Endothelial cell (in vitro differentiated cells): Measurements from ENCODE around the gene LIPF. TPM values are rescaled to one million over a fixed set of nuclear protein-coding genes. Genes with fewer than 3 reads are reported as not detected.

Experiments used
- DNase-seq: peaks from one replicate; pipeline ENCODE4 v3.0.0; 2021; ENCODE audit warnings: low spot score
- H3K27ac Mint-ChIP-seq: one replicate; pipeline ENCODE4 v1.8.0; 2021; ENCODE audit warnings: mixed read lengths, inconsistent platforms; ENCODE audit not compliant: unreplicated experiment
- H3K27me3 Mint-ChIP-seq: one replicate; pipeline ENCODE4 v1.8.0; 2021; ENCODE audit warnings: mild to moderate bottlenecking, moderate library complexity, mixed read lengths, inconsistent platforms; ENCODE audit not compliant: unreplicated experiment
- H3K36me3 Mint-ChIP-seq: one replicate; pipeline ENCODE4 v1.8.0; 2021; ENCODE audit warnings: mild to moderate bottlenecking, low read depth, mixed read lengths, inconsistent platforms; ENCODE audit not compliant: unreplicated experiment
- H3K4me1 Mint-ChIP-seq: one replicate; pipeline ENCODE4 v1.8.0; 2021; ENCODE audit warnings: mild to moderate bottlenecking, mixed read lengths, inconsistent platforms; ENCODE audit not compliant: unreplicated experiment
- H3K4me3 Mint-ChIP-seq: one replicate; pipeline ENCODE4 v1.8.0; 2021; ENCODE audit warnings: mild to moderate bottlenecking, mixed read lengths, inconsistent platforms; ENCODE audit not compliant: unreplicated experiment
- H3K9me3 Mint-ChIP-seq: one replicate; pipeline ENCODE4 v1.8.0; 2021; ENCODE audit warnings: mixed read lengths, inconsistent platforms; ENCODE audit not compliant: unreplicated experiment
- total RNA-seq: library from RNA; stranded (reverse); fragmentation: NEBNext Ultra II Directional; extraction: Animal tissue kit (Norgen Biotek cat#: 25700); gene quantifications from one replicate; pipeline ENCODE4 v1.2.1, GENCODE V29; 2021; ENCODE audit not compliant: unreplicated experiment
- TF ChIP-seq, protein P1 (sequence below): fragments of 200-600 bp; sonication (generic); IDR thresholded peaks from one replicate; pipeline ENCODE4 v1.5.0; 2021; ENCODE audit warnings: antibody characterized with exemption; ENCODE audit not compliant: unreplicated experiment

Gene LIPF
- total RNA-seq, 1 donor from 2014 or later: not detected

DNA sequence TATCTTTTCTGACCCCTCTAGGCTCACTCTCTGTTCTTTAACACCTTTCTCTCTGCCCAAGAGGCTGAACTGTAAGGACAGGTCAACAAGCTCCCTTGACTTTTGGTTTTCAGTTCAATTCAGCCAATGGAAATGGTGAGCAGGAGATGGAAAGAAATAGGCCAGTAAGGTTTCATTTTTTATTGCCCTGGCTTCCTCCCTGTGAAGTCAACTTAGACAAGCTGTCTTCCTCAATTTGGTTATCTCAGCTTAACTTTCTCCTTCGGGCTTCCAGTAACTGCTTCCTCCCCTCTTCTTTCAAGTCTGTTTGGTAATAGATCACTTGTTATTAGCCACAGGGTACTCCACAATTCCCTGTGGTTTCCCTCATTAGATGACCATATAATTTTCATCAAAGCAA lies 61.6 kb downstream of the LIPF start:
- Mint-ChIP-seq H3K27me3 (peaks cover 3% of the 10 kb centered on the region), H3K36me3 (no peaks in the 10 kb centered on the region), H3K4me1 (peaks cover 3% of the 10 kb centered on the region), H3K27ac (no peak overlapping the region), H3K4me3 (no peak overlapping the region), H3K9me3 (no peaks in the 10 kb centered on the region)
- DNase-seq: no peak
- TF ChIP-seq, protein P1, sequence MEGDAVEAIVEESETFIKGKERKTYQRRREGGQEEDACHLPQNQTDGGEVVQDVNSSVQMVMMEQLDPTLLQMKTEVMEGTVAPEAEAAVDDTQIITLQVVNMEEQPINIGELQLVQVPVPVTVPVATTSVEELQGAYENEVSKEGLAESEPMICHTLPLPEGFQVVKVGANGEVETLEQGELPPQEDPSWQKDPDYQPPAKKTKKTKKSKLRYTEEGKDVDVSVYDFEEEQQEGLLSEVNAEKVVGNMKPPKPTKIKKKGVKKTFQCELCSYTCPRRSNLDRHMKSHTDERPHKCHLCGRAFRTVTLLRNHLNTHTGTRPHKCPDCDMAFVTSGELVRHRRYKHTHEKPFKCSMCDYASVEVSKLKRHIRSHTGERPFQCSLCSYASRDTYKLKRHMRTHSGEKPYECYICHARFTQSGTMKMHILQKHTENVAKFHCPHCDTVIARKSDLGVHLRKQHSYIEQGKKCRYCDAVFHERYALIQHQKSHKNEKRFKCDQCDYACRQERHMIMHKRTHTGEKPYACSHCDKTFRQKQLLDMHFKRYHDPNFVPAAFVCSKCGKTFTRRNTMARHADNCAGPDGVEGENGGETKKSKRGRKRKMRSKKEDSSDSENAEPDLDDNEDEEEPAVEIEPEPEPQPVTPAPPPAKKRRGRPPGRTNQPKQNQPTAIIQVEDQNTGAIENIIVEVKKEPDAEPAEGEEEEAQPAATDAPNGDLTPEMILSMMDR: no peak

DNA sequence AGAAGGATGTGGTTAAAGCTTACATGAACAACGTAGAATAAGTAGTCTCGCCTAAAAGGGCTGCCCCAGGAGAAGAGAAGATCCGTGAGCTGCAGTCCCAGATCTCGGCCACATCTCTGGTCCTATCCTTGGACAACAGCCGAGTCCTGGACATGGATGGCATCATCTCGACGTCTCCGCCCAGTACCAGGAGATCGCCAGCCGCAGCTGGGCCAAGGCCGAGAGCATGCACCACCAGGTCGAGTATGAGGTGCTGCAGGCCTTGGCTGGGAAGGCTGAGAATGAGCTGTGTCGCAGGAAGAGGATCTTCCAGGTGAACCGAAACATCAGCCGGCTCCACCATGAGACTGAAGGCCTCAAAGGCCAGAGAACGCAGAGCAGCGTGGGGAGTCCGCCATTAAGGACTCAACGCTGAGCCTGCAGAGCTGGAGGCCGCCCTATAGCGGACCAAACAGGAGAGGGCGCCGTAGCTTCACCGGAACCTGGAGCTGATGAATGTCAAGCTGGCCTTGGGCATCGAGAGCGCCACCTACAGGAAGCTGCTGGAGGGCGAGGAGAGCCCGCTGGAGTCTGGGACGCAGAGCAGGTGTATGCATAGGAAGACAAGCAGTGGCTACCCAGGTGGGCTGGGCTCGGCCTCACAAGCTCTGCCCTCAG lies 64.0 kb downstream of the LIPF start:
- Mint-ChIP-seq H3K9me3 (no peaks in the 10 kb centered on the region), H3K27ac (no peak overlapping the region), H3K27me3 (peaks cover 3% of the 10 kb centered on the region), H3K4me1 (peaks cover 3% of the 10 kb centered on the region), H3K36me3 (no peaks in the 10 kb centered on the region), H3K4me3 (no peak overlapping the region)
- TF ChIP-seq, protein P1: peak; percentile 80
- DNase-seq: peak; percentile 78

Other genes starting within 250 kb of the LIPF start
- gene RNLS, start 81.1 kb upstream of the LIPF start, total RNA-seq: 6.0 TPM
- gene LIPJ, start 77.7 kb upstream of the LIPF start, total RNA-seq: not detected
- not detected for gene LIPK, start 41.8 kb downstream of the LIPF start, total RNA-seq
- gene LIPN, start 95.6 kb downstream of the LIPF start, total RNA-seq: not detected
- gene LIPM, start 138.3 kb downstream of the LIPF start, total RNA-seq: 0.31 TPM
- gene ANKRD22, start 187.4 kb downstream of the LIPF start, total RNA-seq: not detected
- gene STAMBPL1, start 215.8 kb downstream of the LIPF start, total RNA-seq: 3.3 TPM